GM19025 (cell line): ENCODE data around the gene IDI1.

ENCODE experiments used
- ATAC-seq: cut with Tn5 transposase; IDR thresholded peaks from one replicate; pipeline ENCODE4 v1.9.1; 2021; ENCODE audit warnings: mild to moderate bottlenecking, low read depth, moderate library complexity; ENCODE audit not compliant: unreplicated experiment

The IDI1 gene

GRCh38 chr10:997266-998022, 51.5 kb downstream of the IDI1 start:
- ATAC-seq = no peak

GRCh38 chr10:996031-996430, 52.9 kb downstream of the IDI1 start:
- no peak for ATAC-seq

- no peak for ATAC-seq
Observed at GRCh38 chr10:995559-995926, 53.4 kb downstream of the IDI1 start.

GRCh38 chr10:994836-995558, 53.9 kb downstream of the IDI1 start:
- no peak for ATAC-seq

GRCh38 chr10:992871-993270, 56.0 kb downstream of the IDI1 start:
- no peak for ATAC-seq

GRCh38 chr10:992467-992866, 56.5 kb downstream of the IDI1 start:
- ATAC-seq = no peak

GRCh38 chr10:990808-991207, 58.1 kb downstream of the IDI1 start:
- ATAC-seq = no peak
